CD4-positive, CD25-positive, alpha-beta regulatory T cell (primary cell): Measurements from ENCODE around the gene NUF2. TPM values are rescaled to one million over a fixed set of nuclear protein-coding genes. Genes with fewer than 3 reads are reported as not detected.
"Not testable (repeated sequence)": the region's sequence is repeated elsewhere in the genome, so short reads cannot be mapped to it uniquely, and the experiment has no call there.

Experiments
- ATAC-seq, 2 donors: fragments of 150-1000 bp; cut with Tn5 transposase; one replicate each; pipeline ENCODE4 v1.10.0; 2021; ENCODE audit warnings: low read depth in 2 of 2, moderate number of reproducible peaks in 2 of 2, moderate library complexity in 1 of 2
- DNase-seq, 3 donors: peaks; one replicate each; pipeline versions ENCODE4 v3.0.0 to v3.0.0-alpha.2; 2012 to 2022; ENCODE audit warnings: mixed read lengths in 1 of 3
- H3K27ac ChIP-seq: one replicate; pipeline ENCODE4 v1.7.0; 2013; ENCODE audit warnings: mild to moderate bottlenecking, low read length; ENCODE audit not compliant: insufficient read depth, poor library complexity, severe bottlenecking
- H3K27me3 ChIP-seq: one replicate; pipeline ENCODE4 v1.7.0; 2013; ENCODE audit warnings: low read length; ENCODE audit not compliant: control insufficient read depth, insufficient read depth
- H3K36me3 ChIP-seq: one replicate; pipeline ENCODE4 v1.7.0; 2013; ENCODE audit warnings: mild to moderate bottlenecking, low read length, moderate library complexity; ENCODE audit not compliant: control insufficient read depth, insufficient read depth
- H3K4me1 ChIP-seq: 2 replicates; pipeline ENCODE4 v1.7.0; 2013; ENCODE audit warnings: mild to moderate bottlenecking, low read length; ENCODE audit not compliant: insufficient read depth, control insufficient read depth, poor library complexity, severe bottlenecking
- H3K4me3 ChIP-seq: one replicate; pipeline ENCODE4 v1.7.0; 2013; ENCODE audit warnings: low read depth, mild to moderate bottlenecking, low read length, moderate library complexity
- H3K9me3 ChIP-seq, 2 experiments: 1 replicate in 1 of 2; 2 replicates in 1 of 2; pipeline ENCODE4 v1.7.0; 2013; ENCODE audit warnings: low read length in 2 of 2, mild to moderate bottlenecking in 1 of 2, moderate library complexity in 1 of 2; ENCODE audit not compliant: control insufficient read depth in 2 of 2
- H3K27ac Mint-ChIP-seq, 3 donors: one replicate each; pipeline ENCODE4 v1.8.0; 2020 to 2022; ENCODE audit warnings: mild to moderate bottlenecking in 3 of 3, mixed read lengths in 3 of 3, moderate library complexity in 2 of 3
- H3K27me3 Mint-ChIP-seq: one replicate; pipeline ENCODE4 v1.8.0; 2022; ENCODE audit warnings: mild to moderate bottlenecking, mixed read lengths
- H3K36me3 Mint-ChIP-seq: one replicate; pipeline ENCODE4 v1.8.0; 2020; ENCODE audit warnings: mixed read lengths
- H3K4me1 Mint-ChIP-seq, 4 donors: one replicate each; pipeline ENCODE4 v1.8.0; 2020 to 2022; ENCODE audit warnings: mixed read lengths in 4 of 4, mild to moderate bottlenecking in 1 of 4
- H3K4me3 Mint-ChIP-seq, 4 donors: one replicate each; pipeline ENCODE4 v1.8.0; 2020 to 2022; ENCODE audit warnings: mild to moderate bottlenecking in 4 of 4, mixed read lengths in 4 of 4, moderate library complexity in 3 of 4
- H3K9me3 Mint-ChIP-seq, 7 donors: one replicate each; pipeline ENCODE4 v1.8.0; 2020 to 2022; ENCODE audit warnings: mixed read lengths in 7 of 7, mild to moderate bottlenecking in 3 of 7, moderate library complexity in 2 of 7
- polyA plus RNA-seq, 4 donors: library from polyadenylated mRNA; unstranded; fragments of 300-500 nt; fragmentation: Illumina TruSeq; gene quantifications; one replicate each; pipeline ENCODE4 v1.2.3, GENCODE V29; 2021
- total RNA-seq: library from RNA; stranded (reverse); gene quantifications from one replicate; pipeline ENCODE4 v1.2.3, GENCODE V29; 2022

NUF2 gene
- total RNA-seq, result 1.5 TPM
- 1 to 10 TPM in 3 of 4 donors, under 1 TPM in 1; 0.94 to 3.8 (median 2.0) TPM for polyA plus RNA-seq

GRCh38 chr1:163321311-163322305, at the start of gene NUF2:
NUF2 (plus strand) TSS chr1:163321954; CDS start chr1:163326052, 4,098 bp downstream.
- ATAC-seq, result peak; percentile 99
- H3K27me3 ChIP-seq, result no peaks in the 10 kb centered on the region
- H3K36me3 Mint-ChIP-seq, result no peaks in the 10 kb centered on the region
- peaks cover 10 to 35% (median 21%) of the 10 kb centered on the region in 4 donors for H3K4me1 Mint-ChIP-seq
- DNase-seq, result peak; percentile 93 to 99 (median 95)
- H3K36me3 ChIP-seq, result peaks cover 4% of the 10 kb centered on the region
- peak within 1 kb of the TSS; percentile 92 to 97 (median 96) for H3K4me3 Mint-ChIP-seq
- H3K9me3 Mint-ChIP-seq, result no peaks in the 10 kb centered on the region
- H3K4me3 ChIP-seq, result peak within 1 kb of the TSS; percentile 99
- H3K27me3 Mint-ChIP-seq, result no peaks in the 10 kb centered on the region
- peak within 1 kb of the TSS; percentile 96 to 98 (median 96) for H3K27ac Mint-ChIP-seq
- H3K9me3 ChIP-seq, result no peaks in the 10 kb centered on the region
- peak within 1 kb of the TSS; percentile 81 for H3K27ac ChIP-seq
- peaks cover 17% of the 10 kb centered on the region for H3K4me1 ChIP-seq

GRCh38 chr1:163273766-163274441, 47.9 kb upstream of the NUF2 start:
- H3K36me3 Mint-ChIP-seq, result peaks cover 46% of the 10 kb centered on the region
- peaks cover 0 to 19% (median 3%) of the 10 kb centered on the region in 7 donors for H3K9me3 Mint-ChIP-seq
- no peak overlapping the region for H3K4me3 Mint-ChIP-seq
- H3K4me3 ChIP-seq, result no peak overlapping the region
- no peak overlapping the region for H3K27ac ChIP-seq
- H3K36me3 ChIP-seq, result peaks cover 2% of the 10 kb centered on the region
- H3K27ac Mint-ChIP-seq, result no peak overlapping the region
- peaks cover 4 to 10% of the 10 kb centered on the region in 2 experiments for H3K9me3 ChIP-seq
- ATAC-seq (no peak), DNase-seq (no peak)
- peaks cover 0 to 4% (median 0%) of the 10 kb centered on the region in 4 donors for H3K4me1 Mint-ChIP-seq
- no peaks in the 10 kb centered on the region for H3K4me1 ChIP-seq
- H3K27me3 ChIP-seq, result no peaks in the 10 kb centered on the region
- H3K27me3 Mint-ChIP-seq, result no peaks in the 10 kb centered on the region

- H3K36me3 Mint-ChIP-seq, result peaks cover 56% of the 10 kb centered on the region
Measured at GRCh38 chr1:163275222-163275621, 46.5 kb upstream of the NUF2 start.

GRCh38 chr1:163278602-163279001, 43.2 kb upstream of the NUF2 start:
- H3K36me3 Mint-ChIP-seq, result peaks cover 71% of the 10 kb centered on the region
- Histone ChIP-seq H3K4me1 (no peaks in the 10 kb centered on the region), H3K4me3 (no peak overlapping the region), H3K36me3 (peaks cover 2% of the 10 kb centered on the region), H3K9me3 (peaks cover 9 to 13% of the 10 kb centered on the region in 2 experiments), H3K27ac (no peak overlapping the region), H3K27me3 (no peaks in the 10 kb centered on the region)
- DNase-seq (no peak), ATAC-seq (no peak)
- peaks cover 2 to 49% (median 9%) of the 10 kb centered on the region in 7 donors for H3K9me3 Mint-ChIP-seq
- H3K27ac Mint-ChIP-seq, result no peak overlapping the region
- H3K4me1 Mint-ChIP-seq, result no peaks in the 10 kb centered on the region
- no peak overlapping the region for H3K4me3 Mint-ChIP-seq
- H3K27me3 Mint-ChIP-seq, result no peaks in the 10 kb centered on the region

More at GRCh38 chr1:163275222-163275621, 46.5 kb upstream of the NUF2 start:
- DNase-seq (no peak), ATAC-seq (no peak)
- H3K27me3 Mint-ChIP-seq, result no peaks in the 10 kb centered on the region
- Histone ChIP-seq H3K27me3 (no peaks in the 10 kb centered on the region), H3K36me3 (peaks cover 2% of the 10 kb centered on the region), H3K9me3 (peaks cover 6 to 11% of the 10 kb centered on the region in 2 experiments), H3K4me3 (no peak overlapping the region), H3K27ac (no peak overlapping the region), H3K4me1 (no peaks in the 10 kb centered on the region)
- H3K27ac Mint-ChIP-seq, result no peak overlapping the region
- H3K4me3 Mint-ChIP-seq, result no peak overlapping the region
- H3K9me3 Mint-ChIP-seq, result peaks cover 0 to 32% (median 3%) of the 10 kb centered on the region in 7 donors
- H3K4me1 Mint-ChIP-seq, result peaks cover 0 to 4% (median 0%) of the 10 kb centered on the region in 4 donors

GRCh38 chr1:163284867-163285266, 36.9 kb upstream of the NUF2 start:
- H3K27me3 Mint-ChIP-seq, DNase-seq, H3K27me3 ChIP-seq, H3K27ac Mint-ChIP-seq, H3K4me3 ChIP-seq, H3K36me3 ChIP-seq, H3K4me1 Mint-ChIP-seq, H3K4me3 Mint-ChIP-seq, ATAC-seq, H3K9me3 ChIP-seq, H3K27ac ChIP-seq, H3K4me1 ChIP-seq: not testable (repeated sequence)
- Mint-ChIP-seq H3K9me3 (peaks cover 0 to 21% (median 4%) of the 10 kb centered on the region in 7 donors), H3K36me3 (peaks cover 48% of the 10 kb centered on the region)

- H3K4me3 ChIP-seq, result no peak overlapping the region
- Mint-ChIP-seq H3K4me1 (peaks cover 0 to 17% (median 8%) of the 10 kb centered on the region in 4 donors), H3K27ac (no peak overlapping the region), H3K4me3 (no peak overlapping the region), H3K36me3 (peaks cover 38% of the 10 kb centered on the region), H3K9me3 (peaks cover 0 to 9% (median 5%) of the 10 kb centered on the region in 7 donors), H3K27me3 (no peaks in the 10 kb centered on the region)
- DNase-seq (no peak), ATAC-seq (no peak)
- no peaks in the 10 kb centered on the region for H3K27me3 ChIP-seq
- H3K4me1 ChIP-seq, result no peaks in the 10 kb centered on the region
- H3K36me3 ChIP-seq, result no peaks in the 10 kb centered on the region
- no peak overlapping the region for H3K27ac ChIP-seq
- no peaks in the 10 kb centered on the region for H3K9me3 ChIP-seq
Measured at GRCh38 chr1:163290025-163290640, 31.6 kb upstream of the NUF2 start.

- H3K27ac Mint-ChIP-seq, result no peak overlapping the region
- Histone ChIP-seq H3K36me3 (no peaks in the 10 kb centered on the region), H3K27ac (no peak overlapping the region), H3K9me3 (no peaks in the 10 kb centered on the region), H3K4me1 (no peaks in the 10 kb centered on the region), H3K27me3 (no peaks in the 10 kb centered on the region), H3K4me3 (no peak overlapping the region)
- peaks cover 0 to 9% (median 5%) of the 10 kb centered on the region in 7 donors for H3K9me3 Mint-ChIP-seq
- ATAC-seq (no peak), DNase-seq (no peak)
- H3K4me1 Mint-ChIP-seq, result peaks cover 0 to 18% (median 8%) of the 10 kb centered on the region in 4 donors
- H3K27me3 Mint-ChIP-seq, result no peaks in the 10 kb centered on the region
- no peak overlapping the region for H3K4me3 Mint-ChIP-seq
- H3K36me3 Mint-ChIP-seq, result peaks cover 31% of the 10 kb centered on the region
Measured at GRCh38 chr1:163291461-163291860, 30.3 kb upstream of the NUF2 start.
